GM19328 (cell line): ENCODE results near the gene DUSP23.

Experiments used
- ATAC-seq: cut with Tn5 transposase; IDR thresholded peaks from one replicate; pipeline ENCODE4 v1.9.1; 2021; ENCODE audit warnings: mild to moderate bottlenecking, moderate library complexity; ENCODE audit not compliant: unreplicated experiment

DUSP23 gene

GRCh38 chr1:159780583-159781582 lies at the start of gene DUSP23:
Gene DUSP23 (plus strand): TSS chr1:159780962. CDS start chr1:159781101, 139 bp downstream.
- peak; percentile 99 for ATAC-seq

DNA sequence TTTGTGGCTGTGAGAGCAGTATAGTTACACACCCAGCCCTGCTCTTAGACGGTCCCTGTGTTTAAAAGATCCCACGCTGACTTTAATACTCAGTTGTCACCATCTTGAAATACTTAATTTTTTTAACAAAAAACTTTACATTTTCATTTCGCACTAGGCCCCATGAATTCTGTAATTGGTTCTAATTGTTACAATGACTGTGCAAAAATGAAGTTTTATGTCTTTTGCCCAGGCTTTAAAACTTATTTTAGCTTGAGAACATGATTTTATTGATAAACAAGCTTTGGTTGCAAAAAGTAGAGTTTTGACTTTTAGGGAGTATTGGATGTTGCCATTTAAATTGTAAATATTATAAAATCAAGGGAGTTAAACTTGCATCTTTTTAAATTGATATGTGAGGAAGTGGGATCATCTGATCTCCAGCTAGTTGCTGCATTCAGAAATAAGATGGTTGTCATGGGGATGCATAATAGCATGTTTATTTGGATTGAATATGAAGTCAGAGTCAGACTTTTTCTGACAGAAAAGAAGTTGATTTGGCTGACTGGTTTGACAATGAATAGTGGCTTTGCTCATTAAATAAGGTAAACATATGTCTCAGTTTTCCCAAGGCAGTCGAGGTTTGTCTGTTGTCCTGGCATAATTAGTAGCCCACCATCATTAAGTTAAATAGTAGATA lies 43.4 kb upstream of the DUSP23 start:
- no peak for ATAC-seq

GRCh38 chr1:159743651-159744410 lies 36.9 kb upstream of the DUSP23 start:
- no peak for ATAC-seq

DNA sequence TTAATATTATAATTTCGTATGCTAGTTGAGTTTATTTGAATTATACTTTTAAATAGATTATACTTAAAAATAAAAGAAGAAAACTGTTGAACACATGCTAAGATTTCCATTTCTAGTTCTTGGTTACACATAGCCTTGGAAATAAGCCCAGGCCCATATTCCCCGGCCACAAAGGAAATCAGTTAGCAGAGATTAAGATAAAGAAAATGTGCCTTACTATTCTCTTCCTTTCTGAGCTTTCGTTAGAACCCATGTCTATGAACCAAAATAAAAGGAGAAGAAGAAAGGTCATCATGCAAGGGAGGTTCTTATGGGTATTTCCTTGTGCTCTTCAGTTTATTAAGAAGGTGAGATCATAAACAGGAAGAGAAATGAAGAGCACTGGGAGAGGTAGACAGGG lies 34.1 kb upstream of the DUSP23 start:
- no peak for ATAC-seq

- no peak for ATAC-seq
These were observed 32.4 kb upstream of the DUSP23 start for GRCh38 chr1:159748370-159748769.

- ATAC-seq = no peak
These were observed 31.1 kb upstream of the DUSP23 start for GRCh38 chr1:159749630-159750029.

GRCh38 chr1:159750621-159751020 lies 30.1 kb upstream of the DUSP23 start:
- ATAC-seq = no peak

DNA sequence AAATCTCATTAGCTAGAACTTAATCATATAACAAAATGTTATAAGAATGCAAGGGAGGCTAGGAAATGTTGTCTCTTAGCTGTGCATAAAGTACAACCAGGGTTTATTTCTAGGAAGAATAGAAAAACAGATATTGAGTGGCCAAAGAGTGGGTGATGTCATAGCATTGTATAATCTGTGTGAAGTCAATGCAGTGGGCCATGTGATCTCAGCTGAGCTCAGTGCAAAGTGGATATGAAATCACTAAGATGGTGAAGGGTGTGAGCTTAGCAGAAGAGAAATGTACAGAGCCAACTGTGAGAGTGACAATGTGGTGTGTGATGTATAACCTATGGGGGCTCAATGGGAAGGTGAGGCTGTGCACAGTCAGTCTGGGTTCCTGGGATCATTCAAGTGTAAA lies 29.7 kb upstream of the DUSP23 start:
- ATAC-seq = no peak

- no peak for ATAC-seq
These were observed 28.6 kb upstream of the DUSP23 start for GRCh38 chr1:159752135-159752580.

- ATAC-seq = no peak
These were observed 27.4 kb upstream of the DUSP23 start for GRCh38 chr1:159753386-159753785.

GRCh38 chr1:159755451-159756007 lies 25.2 kb upstream of the DUSP23 start:
- ATAC-seq = no peak

DNA sequence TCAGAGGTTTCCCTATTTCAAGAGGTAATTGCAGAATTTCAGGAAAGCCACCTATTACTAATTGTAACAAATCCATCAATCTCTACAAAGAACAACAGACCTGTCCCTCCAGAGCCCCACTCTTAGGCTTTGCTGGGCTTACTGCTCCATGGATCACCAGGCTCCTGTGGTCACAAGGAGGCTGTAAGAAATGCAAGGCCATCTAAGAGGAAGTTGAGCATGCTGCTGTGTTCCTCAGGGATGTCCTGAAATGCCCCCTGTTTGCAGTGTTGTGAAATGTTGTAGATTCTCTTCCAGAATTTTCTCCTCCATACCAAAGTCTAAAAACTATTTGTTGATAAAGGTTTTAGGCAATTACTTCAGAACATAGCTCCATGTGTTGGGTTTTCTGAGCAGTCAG lies 24.4 kb upstream of the DUSP23 start:
- no peak for ATAC-seq

GRCh38 chr1:159763686-159764085 lies 17.1 kb upstream of the DUSP23 start:
- no peak for ATAC-seq

- ATAC-seq = no peak
These were observed 15.0 kb upstream of the DUSP23 start for GRCh38 chr1:159765806-159766205.

DNA sequence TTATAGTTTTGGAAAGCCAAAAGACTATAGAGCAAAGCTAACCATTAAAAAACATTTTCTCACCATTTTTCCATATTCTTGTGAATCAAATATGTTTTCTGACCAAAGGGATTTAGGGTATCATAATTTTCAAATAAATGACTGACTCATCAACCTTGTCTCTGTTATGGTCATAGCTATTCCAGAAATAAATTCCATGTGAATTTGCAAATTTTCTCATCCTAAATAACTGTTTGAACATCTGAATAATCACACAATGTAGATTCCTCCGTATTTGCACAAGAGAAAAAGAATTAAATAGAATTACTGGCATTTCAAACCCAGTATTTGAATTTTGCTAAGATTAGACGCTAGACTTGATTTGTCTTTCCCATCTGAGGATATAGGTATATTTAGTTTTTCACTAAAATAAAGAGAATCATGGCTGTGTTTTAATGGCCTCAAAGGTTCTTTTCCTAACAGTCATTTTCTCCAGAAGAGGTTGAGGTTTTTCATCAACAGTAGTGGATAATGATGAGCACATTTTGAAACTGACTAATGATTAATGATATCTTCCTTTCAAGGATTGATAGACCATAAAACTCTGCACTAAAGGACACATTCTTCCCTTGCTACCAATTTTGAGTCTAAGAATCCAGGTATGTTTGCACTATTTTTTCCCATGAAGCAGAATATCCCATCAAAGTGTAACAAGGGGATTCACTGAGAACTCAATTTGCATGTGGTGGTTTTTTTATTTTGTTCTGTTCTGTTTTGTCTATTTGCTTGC lies 9.5 kb upstream of the DUSP23 start:
- ATAC-seq = no peak

- no peak for ATAC-seq
These were observed 6.3 kb upstream of the DUSP23 start for GRCh38 chr1:159774465-159774864.

GRCh38 chr1:159775716-159776115 lies 5.0 kb upstream of the DUSP23 start:
- no peak for ATAC-seq

DNA sequence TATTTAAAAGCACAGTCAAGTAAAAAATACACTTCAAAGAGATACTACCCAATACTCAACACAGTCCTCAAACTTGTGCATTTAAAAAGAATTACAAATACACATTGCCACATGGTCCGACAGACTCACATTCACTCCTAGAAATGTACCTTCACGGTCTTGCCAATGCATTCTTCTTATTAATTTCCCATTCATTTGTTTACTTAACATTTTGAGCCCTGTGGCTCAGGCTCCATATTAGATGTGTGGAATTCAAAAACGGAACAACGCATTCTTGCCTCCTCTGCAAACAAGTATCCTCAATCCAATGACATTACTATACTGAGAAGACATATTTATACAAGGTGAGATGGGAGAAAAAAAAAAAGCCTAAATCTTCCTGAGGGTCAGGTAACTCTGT lies 2.5 kb upstream of the DUSP23 start:
- ATAC-seq = no peak

DNA sequence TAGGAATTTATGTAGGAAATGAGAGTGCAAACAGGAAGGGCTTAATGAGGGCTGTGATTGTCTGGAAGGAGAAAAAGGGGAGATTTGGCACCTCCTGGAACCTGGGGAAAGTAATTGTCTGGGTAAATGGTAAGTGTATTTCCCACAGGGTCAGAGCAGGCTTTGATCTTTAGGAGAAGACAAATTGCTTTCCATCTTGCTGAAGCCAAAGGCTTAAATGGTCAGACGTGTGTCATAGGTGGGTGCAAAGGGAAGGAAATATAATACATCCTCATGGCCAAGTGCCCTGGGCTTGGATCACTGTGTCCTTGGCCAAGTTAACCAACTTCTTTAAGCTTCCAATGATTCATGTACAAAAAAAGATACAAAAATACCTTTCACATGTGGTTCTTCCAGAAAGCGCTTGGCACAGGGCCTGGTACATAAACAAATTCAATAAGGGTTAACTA lies 1.3 kb upstream of the DUSP23 start:
- no peak for ATAC-seq

GRCh38 chr1:159781992-159782391 lies 1.2 kb downstream of the DUSP23 start:
- ATAC-seq = no peak
